Measurements from ENCODE around the gene ADAMTS3. TPM values are rescaled to one million over a fixed set of nuclear protein-coding genes. Genes with fewer than 3 reads are reported as not detected.

Gene ADAMTS3
- total RNA-seq, 1 donor from 2014 or later: 0.10 TPM

DNA sequence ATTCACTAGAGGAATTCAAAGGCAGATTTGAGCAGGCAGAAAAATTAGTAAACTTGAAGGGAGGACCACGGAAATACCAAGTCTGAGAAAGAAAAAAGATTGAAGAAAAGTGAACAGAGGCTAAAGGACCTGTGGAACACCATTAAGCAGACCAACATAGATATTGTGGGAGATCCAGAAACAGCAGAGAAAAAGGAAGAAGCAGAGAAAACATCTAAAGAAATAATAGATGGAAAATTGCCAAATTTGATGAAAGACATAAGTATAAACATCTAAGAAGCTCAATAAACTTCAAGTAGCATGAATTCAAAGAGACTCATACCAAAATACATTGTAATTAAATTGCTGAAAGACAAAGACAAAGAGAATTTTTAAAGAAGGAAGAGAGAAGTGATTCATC is 31.0 kb downstream of the ADAMTS3 start:
- no peaks in the 10 kb centered on the region for H3K9me3 Mint-ChIP-seq (ENCODE audit: unreplicated experiment)
- H3K36me3 Mint-ChIP-seq (ENCODE audit: unreplicated experiment): peaks cover 4% of the 10 kb centered on the region
- TF ChIP-seq, protein P1, sequence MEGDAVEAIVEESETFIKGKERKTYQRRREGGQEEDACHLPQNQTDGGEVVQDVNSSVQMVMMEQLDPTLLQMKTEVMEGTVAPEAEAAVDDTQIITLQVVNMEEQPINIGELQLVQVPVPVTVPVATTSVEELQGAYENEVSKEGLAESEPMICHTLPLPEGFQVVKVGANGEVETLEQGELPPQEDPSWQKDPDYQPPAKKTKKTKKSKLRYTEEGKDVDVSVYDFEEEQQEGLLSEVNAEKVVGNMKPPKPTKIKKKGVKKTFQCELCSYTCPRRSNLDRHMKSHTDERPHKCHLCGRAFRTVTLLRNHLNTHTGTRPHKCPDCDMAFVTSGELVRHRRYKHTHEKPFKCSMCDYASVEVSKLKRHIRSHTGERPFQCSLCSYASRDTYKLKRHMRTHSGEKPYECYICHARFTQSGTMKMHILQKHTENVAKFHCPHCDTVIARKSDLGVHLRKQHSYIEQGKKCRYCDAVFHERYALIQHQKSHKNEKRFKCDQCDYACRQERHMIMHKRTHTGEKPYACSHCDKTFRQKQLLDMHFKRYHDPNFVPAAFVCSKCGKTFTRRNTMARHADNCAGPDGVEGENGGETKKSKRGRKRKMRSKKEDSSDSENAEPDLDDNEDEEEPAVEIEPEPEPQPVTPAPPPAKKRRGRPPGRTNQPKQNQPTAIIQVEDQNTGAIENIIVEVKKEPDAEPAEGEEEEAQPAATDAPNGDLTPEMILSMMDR (IDR thresholded peaks at IDR 0.05; ENCODE audit: partially characterized antibody, unreplicated experiment): no peak
- no peak overlapping the region for H3K4me3 Mint-ChIP-seq (ENCODE audit: unreplicated experiment)
- no peak overlapping the region for H3K27ac Mint-ChIP-seq (ENCODE audit: unreplicated experiment)
- H3K27me3 Mint-ChIP-seq (ENCODE audit: unreplicated experiment): no peaks in the 10 kb centered on the region
- no peak for DNase-seq
- no peaks in the 10 kb centered on the region for H3K4me1 Mint-ChIP-seq (ENCODE audit: low read depth, unreplicated experiment)

DNA sequence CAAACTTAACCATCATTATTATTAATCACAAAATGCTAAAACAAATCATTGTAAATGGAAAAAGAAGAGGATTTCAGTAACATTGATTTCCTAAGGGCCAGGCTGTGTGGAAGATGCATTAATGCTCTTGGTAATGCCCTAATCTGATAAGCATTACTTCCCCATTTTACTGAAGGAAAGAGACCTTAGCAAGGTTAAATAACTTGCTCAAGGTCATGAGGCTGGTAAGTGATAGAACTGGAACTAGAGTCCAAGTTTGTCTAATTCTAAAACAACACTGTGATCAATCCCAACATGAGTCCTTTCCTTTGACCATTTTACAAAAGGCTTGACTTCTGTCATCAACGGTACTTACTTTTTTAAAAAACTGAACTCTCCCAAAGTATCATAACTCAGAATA is 32.6 kb downstream of the ADAMTS3 start:
- DNase-seq: no peak
- H3K4me1 Mint-ChIP-seq (ENCODE audit: low read depth, unreplicated experiment): no peaks in the 10 kb centered on the region
- H3K4me3 Mint-ChIP-seq (ENCODE audit: unreplicated experiment): no peak overlapping the region
- no peak overlapping the region for H3K27ac Mint-ChIP-seq (ENCODE audit: unreplicated experiment)
- no peaks in the 10 kb centered on the region for H3K27me3 Mint-ChIP-seq (ENCODE audit: unreplicated experiment)
- no peaks in the 10 kb centered on the region for H3K9me3 Mint-ChIP-seq (ENCODE audit: unreplicated experiment)
- TF ChIP-seq, protein P1 (IDR thresholded peaks at IDR 0.05; ENCODE audit: partially characterized antibody, unreplicated experiment): no peak
- H3K36me3 Mint-ChIP-seq (ENCODE audit: unreplicated experiment): peaks cover 4% of the 10 kb centered on the region

DNA sequence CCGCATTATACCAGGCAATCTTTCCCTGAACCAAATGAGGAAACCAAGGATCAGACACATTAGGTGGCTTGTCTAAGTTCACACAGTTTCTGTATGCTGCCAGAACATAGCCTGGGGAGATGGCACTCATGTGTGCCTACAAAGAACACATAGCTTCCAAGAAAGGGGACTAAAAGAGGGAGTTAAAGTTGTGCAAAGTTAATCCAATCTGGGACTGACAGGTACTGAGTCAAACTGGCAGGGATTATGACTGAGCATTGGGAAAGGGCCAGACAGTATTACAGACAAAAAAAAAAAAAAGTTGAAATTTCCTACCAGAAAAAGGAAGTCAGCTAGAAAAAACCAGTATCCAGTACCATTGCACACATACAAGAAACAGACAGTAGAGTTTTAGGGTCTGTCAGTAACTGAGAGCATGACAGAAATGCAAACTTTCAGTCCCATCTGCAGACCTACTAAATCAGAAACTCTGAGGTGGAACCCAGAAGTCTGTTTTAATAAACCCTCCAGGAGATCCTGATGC is 37.2 kb downstream of the ADAMTS3 start:
- H3K4me1 Mint-ChIP-seq (ENCODE audit: low read depth, unreplicated experiment): no peaks in the 10 kb centered on the region
- H3K36me3 Mint-ChIP-seq (ENCODE audit: unreplicated experiment): no peaks in the 10 kb centered on the region
- no peaks in the 10 kb centered on the region for H3K27me3 Mint-ChIP-seq (ENCODE audit: unreplicated experiment)
- TF ChIP-seq, protein P1 (IDR thresholded peaks at IDR 0.05; ENCODE audit: partially characterized antibody, unreplicated experiment): no peak
- no peak overlapping the region for H3K4me3 Mint-ChIP-seq (ENCODE audit: unreplicated experiment)
- H3K9me3 Mint-ChIP-seq (ENCODE audit: unreplicated experiment): no peaks in the 10 kb centered on the region
- DNase-seq: no peak
- H3K27ac Mint-ChIP-seq (ENCODE audit: unreplicated experiment): no peak overlapping the region

DNA sequence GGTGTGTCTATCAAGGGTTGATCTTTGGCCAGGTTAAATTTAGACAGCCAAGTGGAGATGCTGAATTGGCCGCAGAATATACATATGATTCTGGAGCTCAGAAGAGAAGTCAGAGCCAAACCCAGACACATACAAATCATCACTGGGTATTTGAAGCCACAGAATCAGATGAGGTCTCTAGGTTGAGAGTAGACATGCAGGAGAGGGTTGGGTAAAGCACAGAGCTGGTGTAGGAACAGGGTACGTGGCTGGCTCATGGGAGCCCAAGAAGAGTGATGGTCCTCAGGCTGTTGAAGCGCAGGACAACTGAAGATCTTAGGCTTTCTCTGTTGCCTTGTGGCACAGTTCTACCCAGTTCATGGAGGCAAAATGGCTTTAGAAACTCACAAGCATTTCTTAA is 37.7 kb downstream of the ADAMTS3 start:
- H3K27ac Mint-ChIP-seq (ENCODE audit: unreplicated experiment): no peak overlapping the region
- no peaks in the 10 kb centered on the region for H3K4me1 Mint-ChIP-seq (ENCODE audit: low read depth, unreplicated experiment)
- H3K9me3 Mint-ChIP-seq (ENCODE audit: unreplicated experiment): no peaks in the 10 kb centered on the region
- TF ChIP-seq, protein P1 (IDR thresholded peaks at IDR 0.05; ENCODE audit: partially characterized antibody, unreplicated experiment): no peak
- H3K4me3 Mint-ChIP-seq (ENCODE audit: unreplicated experiment): no peak overlapping the region
- H3K27me3 Mint-ChIP-seq (ENCODE audit: unreplicated experiment): no peaks in the 10 kb centered on the region
- DNase-seq: no peak
- H3K36me3 Mint-ChIP-seq (ENCODE audit: unreplicated experiment): no peaks in the 10 kb centered on the region

DNA sequence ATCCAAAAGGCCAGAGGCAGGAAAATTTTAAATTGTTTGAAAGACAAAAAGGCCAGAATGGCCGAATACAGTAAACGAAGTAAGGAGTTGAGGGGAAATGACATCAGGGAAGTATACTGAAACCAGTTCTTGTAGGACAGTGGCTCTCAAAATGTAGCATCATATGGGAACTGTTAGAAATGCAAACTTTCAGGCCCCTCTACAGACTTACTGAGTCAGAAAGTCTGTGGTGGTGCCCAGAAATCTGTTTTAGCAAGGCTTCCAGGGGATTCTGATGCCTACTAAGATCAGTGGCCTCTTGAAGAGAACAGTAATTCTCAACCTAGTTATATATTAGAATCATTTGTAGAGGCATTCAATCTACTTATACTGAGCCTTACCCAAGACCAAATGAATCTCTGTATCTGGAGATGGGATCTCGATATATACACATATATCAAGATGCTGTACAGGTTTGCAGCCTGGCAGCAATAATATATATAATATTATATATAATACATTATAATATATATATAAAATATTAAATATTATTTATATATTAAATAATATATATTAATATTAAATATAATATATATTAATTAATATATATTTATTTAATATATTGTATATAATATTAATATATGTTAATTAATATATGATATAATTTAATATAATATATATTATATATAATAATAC is 39.7 kb downstream of the ADAMTS3 start:
- Mint-ChIP-seq H3K4me3 (ENCODE audit: unreplicated experiment) (no peak overlapping the region), H3K4me1 (ENCODE audit: low read depth, unreplicated experiment) (no peaks in the 10 kb centered on the region), H3K36me3 (ENCODE audit: unreplicated experiment) (no peaks in the 10 kb centered on the region), H3K9me3 (ENCODE audit: unreplicated experiment) (no peaks in the 10 kb centered on the region), H3K27me3 (ENCODE audit: unreplicated experiment) (no peaks in the 10 kb centered on the region), H3K27ac (ENCODE audit: unreplicated experiment) (no peak overlapping the region)
- no peak for DNase-seq
- TF ChIP-seq, protein P1 (IDR thresholded peaks at IDR 0.05; ENCODE audit: partially characterized antibody, unreplicated experiment): no peak
